WTC11 (cell line): Measurements from ENCODE around the gene SPINK8. TPM values are rescaled to one million over a fixed set of nuclear protein-coding genes. Genes with fewer than 3 reads are reported as not detected.
A peak's percentile ranks its signal among the peaks of the same experiment; 100 is the strongest.

Experiments used
- ATAC-seq: fragments of 200-7000 bp; cut with Tn5 transposase; 2 replicates; pipeline ENCODE4 v1.10.0; 2021; ENCODE audit warnings: mild to moderate bottlenecking, moderate library complexity
- CTCF ChIA-PET: fragments of 300-600 bp; sonication (Branson Sonifier 250); formaldehyde crosslinking; loops from one replicate; lab custom pipeline; 2021; ENCODE audit warnings: antibody characterized with exemption; lab: Charles Lee
- POLR2A ChIA-PET: fragments of 350-600 bp; sonication (Branson Sonifier 250); formaldehyde crosslinking; loops from one replicate; lab custom pipeline; 2021; ENCODE audit warnings: antibody characterized with exemption; lab: Charles Lee
- DNase-seq: peaks from one replicate; pipeline ENCODE4 v3.0.0; 2021; ENCODE audit warnings: low spot score
- H3K27ac Mint-ChIP-seq: 2 replicates; pipeline ENCODE4 v1.8.0; 2021; ENCODE audit warnings: mixed read lengths
- H3K27me3 Mint-ChIP-seq: 2 replicates; pipeline ENCODE4 v1.8.0; 2021; ENCODE audit warnings: low read depth, mild to moderate bottlenecking, moderate library complexity, mixed read lengths
- H3K36me3 Mint-ChIP-seq: 2 replicates; pipeline ENCODE4 v1.8.0; 2021; ENCODE audit warnings: mixed read lengths
- H3K4me1 Mint-ChIP-seq: 2 replicates; pipeline ENCODE4 v1.8.0; 2022; ENCODE audit warnings: mixed read lengths
- H3K4me3 Mint-ChIP-seq: 2 replicates; pipeline ENCODE4 v1.8.0; 2021; ENCODE audit warnings: mild to moderate bottlenecking, moderate library complexity, mixed read lengths
- H3K9me3 Mint-ChIP-seq: 2 replicates; pipeline ENCODE4 v1.8.0; 2021; ENCODE audit warnings: mixed read lengths
- ATF3 ChIP-seq: sonication (generic); formaldehyde crosslinking; conservative IDR thresholded peaks from 2 replicates; pipeline ENCODE4 v1.8.1; 2022; ENCODE audit warnings: mild to moderate bottlenecking, missing genetic modification reagents
- E2F4 ChIP-seq: sonication (generic); formaldehyde crosslinking; IDR thresholded peaks from 2 replicates; pipeline ENCODE4 v1.8.1; 2022; ENCODE audit warnings: low read depth, mild to moderate bottlenecking, moderate library complexity, missing genetic modification reagents, borderline replicate concordance
- ELF4 ChIP-seq: sonication (generic); formaldehyde crosslinking; IDR thresholded peaks from 2 replicates; pipeline ENCODE4 v1.8.1; 2022; ENCODE audit warnings: low read depth, mild to moderate bottlenecking, moderate library complexity, missing genetic modification reagents
- FOXK1 ChIP-seq: sonication (generic); formaldehyde crosslinking; IDR thresholded peaks from 2 replicates; pipeline ENCODE4 v1.8.0; 2022; ENCODE audit warnings: mild to moderate bottlenecking, moderate library complexity, missing genetic modification reagents
- FOXP1 ChIP-seq: sonication (generic); formaldehyde crosslinking; IDR thresholded peaks from 2 replicates; pipeline ENCODE4 v1.8.0; 2022; ENCODE audit warnings: missing genetic modification reagents, mild to moderate bottlenecking, moderate library complexity, borderline replicate concordance
- GTF2I ChIP-seq: fragments of 250-450 bp; sonication (Bioruptor Pico); conservative IDR thresholded peaks from 2 replicates; pipeline ENCODE4 v1.4.0; 2021; ENCODE audit warnings: mild to moderate bottlenecking
- JUN ChIP-seq: sonication (generic); formaldehyde crosslinking; IDR thresholded peaks from 2 replicates; pipeline ENCODE4 v1.8.0; 2023; ENCODE audit warnings: mild to moderate bottlenecking, missing genetic modification reagents
- MXD4 ChIP-seq: fragments of 250-450 bp; sonication (Bioruptor Pico); IDR thresholded peaks from 2 replicates; pipeline ENCODE4 v1.8.0; 2021; ENCODE audit warnings: mild to moderate bottlenecking, moderate library complexity, borderline replicate concordance
- NFE2L1 ChIP-seq: sonication (generic); formaldehyde crosslinking; IDR thresholded peaks from 2 replicates; pipeline ENCODE4 v1.8.1; 2023; ENCODE audit warnings: missing genetic modification reagents
- NR1H2 ChIP-seq: sonication (generic); formaldehyde crosslinking; IDR thresholded peaks from 2 replicates; pipeline ENCODE4 v1.9.0; 2021; ENCODE audit warnings: mild to moderate bottlenecking, moderate library complexity, missing genetic modification reagents
- NR2C2 ChIP-seq: sonication (generic); formaldehyde crosslinking; IDR thresholded peaks from 2 replicates; pipeline ENCODE4 v1.8.0; 2022; ENCODE audit warnings: mild to moderate bottlenecking, missing genetic modification reagents
- PRRX2 ChIP-seq: fragments of 250-450 bp; sonication (Bioruptor Pico); IDR thresholded peaks from 2 replicates; pipeline ENCODE4 v1.8.0; 2021; ENCODE audit warnings: mild to moderate bottlenecking
- SP1 ChIP-seq: sonication (generic); formaldehyde crosslinking; conservative IDR thresholded peaks from 2 replicates; pipeline ENCODE4 v1.8.1; 2022; ENCODE audit warnings: missing genetic modification reagents
- TCF7 ChIP-seq: sonication (generic); formaldehyde crosslinking; IDR thresholded peaks from 2 replicates; pipeline ENCODE4 v1.8.0; 2022; ENCODE audit warnings: mild to moderate bottlenecking, low read depth, missing genetic modification reagents, moderate library complexity
- TEAD1 ChIP-seq: sonication (generic); formaldehyde crosslinking; IDR thresholded peaks from 2 replicates; pipeline ENCODE4 v1.8.0; 2022; ENCODE audit warnings: mild to moderate bottlenecking, missing genetic modification reagents
- TP53 ChIP-seq: sonication (generic); formaldehyde crosslinking; IDR thresholded peaks from 2 replicates; pipeline ENCODE4 v1.8.1; 2023; ENCODE audit warnings: mild to moderate bottlenecking, missing genetic modification reagents
- ZBTB21 ChIP-seq: sonication (generic); formaldehyde crosslinking; IDR thresholded peaks from 2 replicates; pipeline ENCODE4 v1.8.1; 2023; ENCODE audit warnings: mild to moderate bottlenecking, missing genetic modification reagents, borderline replicate concordance
- ZBTB43 ChIP-seq: sonication (generic); formaldehyde crosslinking; IDR thresholded peaks from 2 replicates; pipeline ENCODE4 v1.8.1; 2023; ENCODE audit warnings: mild to moderate bottlenecking, missing genetic modification reagents
- total RNA-seq: library from RNA; stranded (reverse); gene quantifications from 3 replicates; pipeline ENCODE4 v1.2.3, GENCODE V29; 2021
- TF ChIP-seq, protein P1 (sequence below): sonication (generic); formaldehyde crosslinking; IDR thresholded peaks from 2 replicates; pipeline ENCODE4 v1.8.0; 2023; ENCODE audit warnings: mild to moderate bottlenecking, missing genetic modification reagents
- TF ChIP-seq, protein P2 (sequence below): fragments of 250-450 bp; sonication (Bioruptor Pico); IDR thresholded peaks from 2 replicates; pipeline ENCODE4 v1.9.0; 2021; ENCODE audit warnings: mild to moderate bottlenecking, borderline replicate concordance
- TF ChIP-seq, protein P3 (sequence below): sonication (generic); formaldehyde crosslinking; IDR thresholded peaks from 2 replicates; pipeline ENCODE4 v1.8.0; 2022; ENCODE audit warnings: mild to moderate bottlenecking, missing genetic modification reagents
- TF ChIP-seq, protein P4 (sequence below): sonication (generic); formaldehyde crosslinking; IDR thresholded peaks from 2 replicates; pipeline ENCODE4 v1.8.1; 2022; ENCODE audit warnings: mild to moderate bottlenecking, missing genetic modification reagents, moderate library complexity, borderline replicate concordance

Gene SPINK8
- total RNA-seq, 1 experiment from 2014 or later = not detected

GRCh38 chr3:48296699-48297098, 36.8 kb downstream of the SPINK8 start:
- no peak for ATAC-seq
- H3K9me3 Mint-ChIP-seq = no peaks in the 10 kb centered on the region
- TF ChIP-seq FOXK1 (CRISPR knock-in tag) (no peak), TCF7 (CRISPR knock-in tag) (no peak), ELF4 (CRISPR knock-in tag) (no peak), FOXP1 (no peak), PRRX2 (CRISPR knock-in tag) (no peak), GTF2I (CRISPR knock-in tag) (no peak), NFE2L1 (CRISPR knock-in tag) (no peak)
- TF ChIP-seq, protein P1, sequence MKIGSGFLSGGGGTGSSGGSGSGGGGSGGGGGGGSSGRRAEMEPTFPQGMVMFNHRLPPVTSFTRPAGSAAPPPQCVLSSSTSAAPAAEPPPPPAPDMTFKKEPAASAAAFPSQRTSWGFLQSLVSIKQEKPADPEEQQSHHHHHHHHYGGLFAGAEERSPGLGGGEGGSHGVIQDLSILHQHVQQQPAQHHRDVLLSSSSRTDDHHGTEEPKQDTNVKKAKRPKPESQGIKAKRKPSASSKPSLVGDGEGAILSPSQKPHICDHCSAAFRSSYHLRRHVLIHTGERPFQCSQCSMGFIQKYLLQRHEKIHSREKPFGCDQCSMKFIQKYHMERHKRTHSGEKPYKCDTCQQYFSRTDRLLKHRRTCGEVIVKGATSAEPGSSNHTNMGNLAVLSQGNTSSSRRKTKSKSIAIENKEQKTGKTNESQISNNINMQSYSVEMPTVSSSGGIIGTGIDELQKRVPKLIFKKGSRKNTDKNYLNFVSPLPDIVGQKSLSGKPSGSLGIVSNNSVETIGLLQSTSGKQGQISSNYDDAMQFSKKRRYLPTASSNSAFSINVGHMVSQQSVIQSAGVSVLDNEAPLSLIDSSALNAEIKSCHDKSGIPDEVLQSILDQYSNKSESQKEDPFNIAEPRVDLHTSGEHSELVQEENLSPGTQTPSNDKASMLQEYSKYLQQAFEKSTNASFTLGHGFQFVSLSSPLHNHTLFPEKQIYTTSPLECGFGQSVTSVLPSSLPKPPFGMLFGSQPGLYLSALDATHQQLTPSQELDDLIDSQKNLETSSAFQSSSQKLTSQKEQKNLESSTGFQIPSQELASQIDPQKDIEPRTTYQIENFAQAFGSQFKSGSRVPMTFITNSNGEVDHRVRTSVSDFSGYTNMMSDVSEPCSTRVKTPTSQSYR (CRISPR knock-in tag) = no peak
- TF ChIP-seq, all 79 proteins: peak for 0
- no peak overlapping the region for H3K4me3 Mint-ChIP-seq
- H3K36me3 Mint-ChIP-seq = peaks cover 35% of the 10 kb centered on the region
- POLR2A ChIA-PET = no interaction called here
- H3K27ac Mint-ChIP-seq = 0 out of 2 replicates have a peak overlapping the region, but pooled peaks have one; percentile 65
- CTCF ChIA-PET = no interaction called here
- peaks cover 10% of the 10 kb centered on the region for H3K4me1 Mint-ChIP-seq
- DNase-seq = no peak
- no peaks in the 10 kb centered on the region for H3K27me3 Mint-ChIP-seq

GRCh38 chr3:48294611-48295263, 38.7 kb downstream of the SPINK8 start:
- Mint-ChIP-seq H3K27ac (no peak overlapping the region), H3K4me3 (no peak overlapping the region), H3K36me3 (peaks cover 47% of the 10 kb centered on the region), H3K4me1 (peaks cover 2% of the 10 kb centered on the region), H3K9me3 (peaks cover 2% of the 10 kb centered on the region), H3K27me3 (no peaks in the 10 kb centered on the region)
- DNase-seq = no peak
- ATAC-seq = no peak
- CTCF ChIA-PET = interaction anchor here (1.3 kb wide), 1 partner anchor 141 kb away, joined by 3 read pairs; no protein-coding TSS in a partner anchor
- POLR2A ChIA-PET = interaction anchor here (0.6 kb wide), 1 partner anchor 577 kb away, joined by 3 read pairs; no protein-coding TSS in a partner anchor
- TF ChIP-seq ZBTB21 (CRISPR knock-in tag) = no peak
- no peak for TF ChIP-seq TP53 (CRISPR knock-in tag)
- TF ChIP-seq TEAD1 = no peak
- TF ChIP-seq, protein P2, sequence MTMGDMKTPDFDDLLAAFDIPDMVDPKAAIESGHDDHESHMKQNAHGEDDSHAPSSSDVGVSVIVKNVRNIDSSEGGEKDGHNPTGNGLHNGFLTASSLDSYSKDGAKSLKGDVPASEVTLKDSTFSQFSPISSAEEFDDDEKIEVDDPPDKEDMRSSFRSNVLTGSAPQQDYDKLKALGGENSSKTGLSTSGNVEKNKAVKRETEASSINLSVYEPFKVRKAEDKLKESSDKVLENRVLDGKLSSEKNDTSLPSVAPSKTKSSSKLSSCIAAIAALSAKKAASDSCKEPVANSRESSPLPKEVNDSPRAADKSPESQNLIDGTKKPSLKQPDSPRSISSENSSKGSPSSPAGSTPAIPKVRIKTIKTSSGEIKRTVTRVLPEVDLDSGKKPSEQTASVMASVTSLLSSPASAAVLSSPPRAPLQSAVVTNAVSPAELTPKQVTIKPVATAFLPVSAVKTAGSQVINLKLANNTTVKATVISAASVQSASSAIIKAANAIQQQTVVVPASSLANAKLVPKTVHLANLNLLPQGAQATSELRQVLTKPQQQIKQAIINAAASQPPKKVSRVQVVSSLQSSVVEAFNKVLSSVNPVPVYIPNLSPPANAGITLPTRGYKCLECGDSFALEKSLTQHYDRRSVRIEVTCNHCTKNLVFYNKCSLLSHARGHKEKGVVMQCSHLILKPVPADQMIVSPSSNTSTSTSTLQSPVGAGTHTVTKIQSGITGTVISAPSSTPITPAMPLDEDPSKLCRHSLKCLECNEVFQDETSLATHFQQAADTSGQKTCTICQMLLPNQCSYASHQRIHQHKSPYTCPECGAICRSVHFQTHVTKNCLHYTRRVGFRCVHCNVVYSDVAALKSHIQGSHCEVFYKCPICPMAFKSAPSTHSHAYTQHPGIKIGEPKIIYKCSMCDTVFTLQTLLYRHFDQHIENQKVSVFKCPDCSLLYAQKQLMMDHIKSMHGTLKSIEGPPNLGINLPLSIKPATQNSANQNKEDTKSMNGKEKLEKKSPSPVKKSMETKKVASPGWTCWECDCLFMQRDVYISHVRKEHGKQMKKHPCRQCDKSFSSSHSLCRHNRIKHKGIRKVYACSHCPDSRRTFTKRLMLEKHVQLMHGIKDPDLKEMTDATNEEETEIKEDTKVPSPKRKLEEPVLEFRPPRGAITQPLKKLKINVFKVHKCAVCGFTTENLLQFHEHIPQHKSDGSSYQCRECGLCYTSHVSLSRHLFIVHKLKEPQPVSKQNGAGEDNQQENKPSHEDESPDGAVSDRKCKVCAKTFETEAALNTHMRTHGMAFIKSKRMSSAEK (CRISPR knock-in tag) = no peak
- no peak for TF ChIP-seq SP1 (CRISPR knock-in tag)
- no peak for TF ChIP-seq NR1H2 (CRISPR knock-in tag)
- no peak for TF ChIP-seq MXD4 (CRISPR knock-in tag)
- no peak for TF ChIP-seq NR2C2 (CRISPR knock-in tag)
- TF ChIP-seq JUN (CRISPR knock-in tag) = no peak
- TF ChIP-seq, protein P3, sequence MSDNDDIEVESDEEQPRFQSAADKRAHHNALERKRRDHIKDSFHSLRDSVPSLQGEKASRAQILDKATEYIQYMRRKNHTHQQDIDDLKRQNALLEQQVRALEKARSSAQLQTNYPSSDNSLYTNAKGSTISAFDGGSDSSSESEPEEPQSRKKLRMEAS = no peak
- TF ChIP-seq E2F4 (CRISPR knock-in tag) = no peak
- TF ChIP-seq, protein P4, sequence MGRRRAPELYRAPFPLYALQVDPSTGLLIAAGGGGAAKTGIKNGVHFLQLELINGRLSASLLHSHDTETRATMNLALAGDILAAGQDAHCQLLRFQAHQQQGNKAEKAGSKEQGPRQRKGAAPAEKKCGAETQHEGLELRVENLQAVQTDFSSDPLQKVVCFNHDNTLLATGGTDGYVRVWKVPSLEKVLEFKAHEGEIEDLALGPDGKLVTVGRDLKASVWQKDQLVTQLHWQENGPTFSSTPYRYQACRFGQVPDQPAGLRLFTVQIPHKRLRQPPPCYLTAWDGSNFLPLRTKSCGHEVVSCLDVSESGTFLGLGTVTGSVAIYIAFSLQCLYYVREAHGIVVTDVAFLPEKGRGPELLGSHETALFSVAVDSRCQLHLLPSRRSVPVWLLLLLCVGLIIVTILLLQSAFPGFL (CRISPR knock-in tag) = no peak
- no peak for TF ChIP-seq ATF3 (CRISPR knock-in tag)
- TF ChIP-seq ZBTB43 (CRISPR knock-in tag) = no peak
